Measurements from ENCODE around the gene ACE.

ACE gene

DNA sequence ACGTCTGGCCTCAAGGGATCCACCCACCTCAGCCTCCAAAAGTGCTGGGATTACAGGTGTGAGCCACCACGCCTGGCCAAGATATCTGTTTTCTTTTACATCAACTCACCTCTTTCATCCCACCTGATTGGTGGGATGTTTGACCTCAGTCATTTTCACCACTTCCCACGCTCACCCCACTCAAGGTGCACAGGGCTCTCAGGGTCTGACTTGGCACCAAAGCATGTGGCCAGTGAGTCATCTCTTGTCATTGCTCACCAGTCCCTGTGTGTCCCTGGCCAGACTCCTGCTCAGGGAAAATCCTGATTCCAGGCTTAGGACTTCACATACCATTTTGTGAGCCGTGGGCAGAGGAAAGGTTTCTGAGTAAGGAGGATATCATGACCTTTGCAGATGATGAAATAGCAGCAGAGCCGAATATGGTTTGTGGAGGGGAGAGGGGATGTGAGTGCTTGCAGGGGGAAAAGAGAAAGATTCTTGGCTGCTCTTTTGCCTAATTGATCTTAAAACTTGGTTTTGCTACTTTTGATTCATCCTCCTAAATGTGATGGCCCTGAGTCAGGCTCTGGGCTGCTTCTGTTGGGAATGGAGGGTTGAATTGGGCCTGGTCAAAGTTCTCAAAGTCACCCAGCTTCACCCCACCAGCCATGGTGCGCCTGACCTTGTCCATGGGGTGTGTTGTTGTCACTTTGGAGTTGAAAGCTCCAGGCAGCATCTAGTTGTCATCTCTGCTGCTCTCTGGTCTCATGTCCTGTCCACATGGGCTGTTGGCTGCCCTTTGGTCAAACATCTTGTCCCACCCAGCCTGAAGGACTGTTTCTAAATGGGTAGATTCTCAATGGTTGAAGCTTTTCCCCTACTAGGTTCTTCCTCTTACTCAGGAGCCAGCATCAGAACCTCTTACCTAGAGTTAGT, 40.3 kb downstream of the ACE start:
- DNase-seq (ENCODE audit: low read depth): no peak

DNA sequence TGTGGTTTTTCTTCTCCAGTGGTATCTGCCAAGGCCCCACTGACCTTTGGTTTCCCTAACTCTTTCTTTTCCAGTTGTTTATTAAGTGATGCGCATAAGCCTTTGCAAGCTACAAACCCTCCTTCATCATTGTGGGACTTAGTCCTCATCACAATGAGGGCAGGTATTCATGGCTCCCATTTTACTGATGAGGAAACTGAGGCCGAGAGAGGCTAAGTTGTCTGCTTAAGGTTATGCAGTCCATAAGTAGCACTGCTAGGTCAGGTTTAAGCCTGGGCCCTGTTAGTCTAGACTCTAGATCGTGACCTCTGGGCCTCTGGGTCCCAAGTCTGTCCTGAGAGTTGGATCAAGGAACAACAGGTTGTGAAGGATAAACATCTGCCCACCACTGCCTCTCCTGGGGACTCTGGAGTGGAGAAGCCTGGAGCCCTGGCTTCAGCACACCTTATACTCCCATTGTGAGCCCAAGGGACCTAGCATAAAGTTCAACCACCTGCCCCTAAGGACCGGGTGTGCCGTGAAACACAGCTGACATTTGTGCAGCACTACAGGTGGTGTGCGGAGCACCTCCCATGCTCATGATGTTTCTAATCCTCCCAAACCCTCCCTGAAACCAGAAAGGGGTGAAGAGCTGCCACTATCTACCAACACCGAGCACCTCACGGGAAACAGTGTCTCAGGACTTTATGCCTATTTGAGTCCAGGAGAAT, 41.1 kb downstream of the ACE start:
- DNase-seq (ENCODE audit: low read depth): no peak

DNA sequence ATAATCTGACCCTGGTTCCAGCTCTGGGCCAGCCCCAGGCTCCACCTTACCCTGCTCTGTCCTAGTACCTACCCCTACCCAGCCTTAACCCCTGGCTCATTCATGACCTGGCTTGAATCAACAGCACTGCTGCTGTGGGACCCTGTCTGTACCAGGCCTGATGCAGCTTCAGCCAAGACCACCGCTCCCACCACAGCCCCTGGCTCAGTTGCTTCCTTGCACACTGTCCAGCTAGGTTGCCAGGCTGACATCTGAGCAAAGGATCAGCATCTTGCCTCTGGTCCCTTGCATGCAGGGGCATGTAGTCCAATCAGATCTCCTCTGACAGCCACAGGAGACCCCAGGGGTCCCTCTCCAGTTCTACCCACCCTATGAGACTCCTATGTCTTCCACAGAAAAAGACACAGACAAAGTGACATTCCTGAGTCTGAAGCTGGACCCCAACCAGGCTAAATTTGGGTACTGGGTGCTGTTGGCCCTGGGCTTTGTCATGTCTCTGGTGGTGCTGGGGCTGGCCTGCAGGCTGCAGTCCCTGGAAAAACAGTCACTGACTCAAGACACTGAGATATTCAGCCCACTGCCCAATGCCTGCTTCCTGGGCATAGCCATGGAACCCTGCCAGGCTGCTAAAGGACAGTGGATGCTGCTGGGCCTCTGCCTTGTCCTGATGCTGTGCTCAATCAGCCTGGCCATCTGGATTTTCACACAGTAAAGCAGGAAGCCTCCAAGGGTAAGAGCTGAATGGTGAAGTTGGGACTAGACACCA, 42.4 kb downstream of the ACE start:
- no peak for DNase-seq (ENCODE audit: low read depth)

DNA sequence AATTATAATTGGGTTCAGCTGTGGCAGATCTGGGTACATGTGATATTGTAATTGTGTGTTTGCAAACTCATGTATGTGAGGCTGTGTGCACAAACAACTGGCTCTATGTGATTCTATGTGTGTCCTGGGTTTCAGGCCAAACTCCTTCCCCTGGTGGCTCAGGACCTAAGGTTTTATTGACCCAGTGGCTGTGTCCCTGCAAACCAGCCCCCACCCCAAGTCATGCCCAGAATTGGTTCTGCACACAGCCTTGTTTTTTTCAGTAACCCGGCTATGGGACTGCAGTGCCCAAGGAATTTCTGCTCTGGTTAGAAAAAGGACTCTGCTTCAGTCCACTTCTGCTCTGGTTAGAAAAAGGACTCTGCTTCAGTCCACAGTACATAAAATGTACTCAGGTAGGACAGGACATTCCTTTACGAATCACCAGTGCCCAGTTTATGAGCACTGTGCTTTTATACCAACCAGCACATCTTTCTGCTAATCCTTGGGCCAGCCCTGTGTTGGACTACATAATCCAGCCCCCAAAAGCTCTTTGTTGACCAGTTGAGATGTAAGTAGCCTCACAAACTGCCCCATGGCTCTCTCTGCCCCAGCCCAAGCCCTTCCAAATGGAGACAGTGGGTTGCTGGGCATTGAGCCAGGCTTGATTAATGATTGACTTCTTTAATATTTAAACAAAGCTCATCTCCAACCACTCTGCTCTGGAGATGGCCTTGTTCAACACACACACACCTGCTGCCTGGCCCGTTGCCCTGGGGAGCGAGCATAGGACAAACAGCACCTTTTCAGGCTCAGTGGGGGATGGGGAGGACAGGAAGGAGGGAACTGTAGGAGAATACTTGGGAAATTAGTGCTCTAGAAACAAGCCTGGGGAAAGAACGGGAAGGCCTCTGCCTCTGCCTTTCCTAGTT, 43.4 kb downstream of the ACE start:
- DNase-seq (ENCODE audit: low read depth): no peak

DNA sequence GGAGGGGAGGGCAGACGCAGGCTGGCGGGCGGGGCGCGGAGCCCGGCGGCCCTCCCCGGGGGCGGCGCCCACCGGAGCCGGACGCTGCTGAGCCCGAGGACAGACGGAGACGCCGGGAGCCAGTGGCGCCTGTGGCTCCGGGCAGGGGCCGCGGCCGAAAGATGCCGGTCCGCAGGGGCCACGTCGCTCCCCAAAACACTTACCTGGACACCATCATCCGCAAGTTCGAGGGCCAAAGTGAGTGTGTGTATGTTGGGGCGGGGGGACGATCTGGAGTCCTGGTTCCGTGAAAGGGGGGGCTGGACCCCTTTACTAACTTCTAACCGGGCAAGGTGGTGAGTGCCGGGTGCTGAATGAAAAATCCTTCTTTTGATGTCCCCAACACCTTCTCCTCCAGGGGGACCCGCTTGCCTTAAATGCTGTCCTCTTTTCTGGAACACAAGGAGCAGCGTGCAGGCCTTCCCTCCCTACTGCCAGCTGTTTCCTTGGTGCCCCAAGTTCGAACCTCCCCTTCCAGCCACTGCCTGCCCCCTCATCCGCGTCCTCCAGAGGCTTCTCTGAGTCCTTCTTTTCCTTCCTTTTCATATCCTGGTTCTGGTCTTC, 46.5 kb downstream of the ACE start, which contains the start of gene KCNH6:
Gene KCNH6, plus strand, starts transcription at position 106 of the 603 bp plus-strand sequence. Its CDS starts 56 bp downstream, at position 162.
- no peak for DNase-seq (ENCODE audit: low read depth)

DNA sequence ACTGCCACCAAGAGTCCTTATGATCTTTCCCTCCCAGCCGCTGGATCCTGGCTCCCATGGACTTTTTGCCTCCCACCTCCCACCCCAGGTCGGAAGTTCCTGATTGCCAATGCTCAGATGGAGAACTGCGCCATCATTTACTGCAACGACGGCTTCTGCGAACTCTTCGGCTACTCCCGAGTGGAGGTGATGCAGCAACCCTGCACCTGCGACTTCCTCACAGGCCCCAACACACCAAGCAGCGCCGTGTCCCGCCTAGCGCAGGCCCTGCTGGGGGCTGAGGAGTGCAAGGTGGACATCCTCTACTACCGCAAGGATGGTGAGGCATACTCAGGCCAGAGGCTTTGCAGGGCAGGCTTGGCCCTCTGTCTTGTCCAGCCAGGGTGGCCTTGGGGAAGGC, 47.2 kb downstream of the ACE start:
- DNase-seq (ENCODE audit: low read depth): no peak

DNA sequence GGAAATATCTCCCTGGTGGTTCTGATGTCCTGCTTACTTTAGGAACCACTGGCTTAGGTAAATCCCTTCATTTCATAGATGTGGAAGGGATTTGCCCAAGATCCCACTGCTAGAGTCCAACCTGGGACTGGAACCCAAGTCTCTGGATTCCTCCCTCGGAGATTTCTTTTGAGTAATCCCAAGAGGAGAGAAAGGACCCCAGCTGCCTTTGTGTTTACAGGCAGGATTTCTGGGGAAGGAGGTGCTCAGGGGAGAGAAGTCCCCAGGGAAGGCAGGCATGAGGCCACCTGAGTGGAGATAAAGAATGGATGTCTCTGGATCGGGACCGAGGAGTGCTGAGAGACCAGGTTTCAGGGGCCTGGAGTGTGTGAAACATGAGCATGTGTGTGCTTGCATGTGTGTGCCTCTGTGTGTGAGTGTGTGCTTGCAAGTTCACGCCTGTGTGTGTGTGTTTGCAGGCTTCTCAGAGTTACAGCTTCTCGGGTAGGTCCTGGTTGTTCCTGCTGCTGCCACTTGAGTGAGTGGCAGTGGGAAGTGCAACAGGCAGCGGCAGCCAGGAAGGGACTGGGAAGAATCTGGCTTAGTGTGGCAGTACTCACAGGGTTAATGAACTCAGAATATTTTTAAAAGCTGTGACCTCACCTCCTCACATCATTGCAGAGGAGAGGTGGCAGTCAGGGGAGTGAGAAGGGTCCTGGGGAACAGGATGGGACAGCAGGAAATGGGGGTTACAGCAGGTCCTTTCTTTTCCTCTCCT, 48.5 kb downstream of the ACE start:
- no peak for DNase-seq (ENCODE audit: low read depth)

DNA sequence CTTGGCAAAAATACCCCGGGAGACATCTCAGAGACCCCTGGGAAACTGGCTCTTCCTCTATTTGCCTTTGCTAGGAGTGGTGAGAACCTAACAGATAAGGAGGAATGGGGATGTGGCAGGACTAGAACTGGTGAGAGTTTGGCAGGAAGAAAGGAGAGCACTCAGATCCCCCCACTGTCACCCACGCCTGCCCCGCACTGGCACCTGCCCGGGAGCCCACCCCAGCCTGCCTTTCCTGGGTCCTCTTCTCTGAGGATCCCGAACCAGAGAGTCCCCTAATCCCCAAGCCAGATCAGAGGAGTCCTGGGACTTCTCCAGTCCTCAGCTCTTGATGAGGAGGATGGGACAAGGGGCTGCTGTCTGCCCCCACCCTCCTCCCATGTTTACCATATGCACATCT, 50.0 kb downstream of the ACE start:
- DNase-seq (ENCODE audit: low read depth): no peak

DNA sequence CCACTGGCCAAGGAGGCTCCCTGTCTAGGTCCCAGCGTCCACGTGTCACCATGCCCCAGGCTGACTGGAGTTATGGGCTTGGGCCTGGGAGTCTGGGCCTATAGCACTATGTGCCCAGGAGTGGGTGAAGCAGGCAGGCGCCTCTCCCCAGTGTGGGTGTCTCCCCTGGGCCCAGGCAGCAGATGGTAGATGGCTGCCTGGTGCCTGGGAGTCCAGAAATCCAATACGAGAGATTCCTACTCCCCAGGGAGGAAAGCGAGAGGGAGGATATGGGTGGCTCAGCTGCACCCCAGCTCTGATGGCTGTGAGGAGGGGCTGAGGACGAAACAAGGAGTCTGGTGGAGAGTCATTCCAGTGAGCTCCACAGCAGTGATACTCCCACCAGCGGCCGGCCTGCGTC, 51.3 kb downstream of the ACE start:
- DNase-seq (ENCODE audit: low read depth): no peak

DNA sequence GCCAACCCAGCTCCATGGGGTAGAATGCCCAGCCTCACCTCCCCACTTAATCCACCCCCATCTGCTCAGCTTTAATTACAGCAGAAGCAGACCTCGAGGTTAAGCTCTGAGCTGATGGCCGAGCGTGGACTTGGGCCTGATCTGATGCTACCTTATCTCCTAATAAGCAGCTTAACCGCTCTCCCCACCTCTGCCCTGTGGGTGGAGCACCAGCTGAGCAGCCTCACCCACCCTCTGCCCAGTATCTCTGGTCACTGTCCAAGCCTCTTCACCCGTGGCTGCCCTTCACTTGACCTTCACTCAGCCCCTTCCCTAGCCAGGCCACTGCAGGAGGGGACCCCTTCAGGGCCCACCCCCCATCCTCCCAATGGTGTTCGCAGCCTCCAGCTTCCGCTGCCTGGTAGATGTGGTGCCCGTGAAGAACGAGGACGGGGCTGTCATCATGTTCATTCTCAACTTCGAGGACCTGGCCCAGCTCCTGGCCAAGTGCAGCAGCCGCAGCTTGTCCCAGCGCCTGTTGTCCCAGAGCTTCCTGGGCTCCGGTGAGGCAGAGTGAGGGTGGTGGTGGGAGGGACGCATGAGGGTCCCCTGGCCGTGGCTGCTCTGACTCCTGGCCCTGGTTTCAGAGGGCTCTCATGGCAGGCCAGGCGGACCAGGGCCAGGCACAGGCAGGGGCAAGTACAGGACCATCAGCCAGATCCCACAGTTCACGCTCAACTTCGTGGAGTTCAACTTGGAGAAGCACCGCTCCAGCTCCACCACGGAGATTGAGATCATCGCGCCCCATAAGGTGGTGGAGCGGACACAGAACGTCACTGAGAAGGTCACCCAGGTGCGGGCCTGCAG, 53.1 kb downstream of the ACE start:
- no peak for DNase-seq (ENCODE audit: low read depth)

DNA sequence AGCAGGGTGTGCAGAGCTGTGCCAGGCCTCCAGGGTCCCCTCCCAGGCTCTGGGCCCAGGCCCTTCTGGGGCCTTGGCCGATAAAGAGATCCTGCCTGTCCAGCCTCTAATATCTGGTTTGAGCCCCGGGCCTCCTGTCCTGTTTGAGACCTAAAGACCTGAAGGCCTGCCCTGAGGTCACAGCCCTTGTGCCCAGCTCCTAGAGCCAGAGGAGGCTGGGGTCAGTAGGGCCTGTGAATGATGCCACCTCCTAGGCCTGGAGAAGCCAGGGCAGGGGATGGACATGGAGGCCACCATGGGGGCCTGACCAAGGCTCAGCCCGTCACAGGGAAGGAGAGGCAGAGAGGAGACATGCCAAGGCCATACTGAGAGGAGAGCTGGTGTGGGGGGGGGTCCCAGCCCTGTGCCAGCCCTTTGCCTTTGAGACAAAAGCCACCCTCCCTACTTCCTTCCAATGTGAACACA, 53.7 kb downstream of the ACE start:
- no peak for DNase-seq (ENCODE audit: low read depth)

DNA sequence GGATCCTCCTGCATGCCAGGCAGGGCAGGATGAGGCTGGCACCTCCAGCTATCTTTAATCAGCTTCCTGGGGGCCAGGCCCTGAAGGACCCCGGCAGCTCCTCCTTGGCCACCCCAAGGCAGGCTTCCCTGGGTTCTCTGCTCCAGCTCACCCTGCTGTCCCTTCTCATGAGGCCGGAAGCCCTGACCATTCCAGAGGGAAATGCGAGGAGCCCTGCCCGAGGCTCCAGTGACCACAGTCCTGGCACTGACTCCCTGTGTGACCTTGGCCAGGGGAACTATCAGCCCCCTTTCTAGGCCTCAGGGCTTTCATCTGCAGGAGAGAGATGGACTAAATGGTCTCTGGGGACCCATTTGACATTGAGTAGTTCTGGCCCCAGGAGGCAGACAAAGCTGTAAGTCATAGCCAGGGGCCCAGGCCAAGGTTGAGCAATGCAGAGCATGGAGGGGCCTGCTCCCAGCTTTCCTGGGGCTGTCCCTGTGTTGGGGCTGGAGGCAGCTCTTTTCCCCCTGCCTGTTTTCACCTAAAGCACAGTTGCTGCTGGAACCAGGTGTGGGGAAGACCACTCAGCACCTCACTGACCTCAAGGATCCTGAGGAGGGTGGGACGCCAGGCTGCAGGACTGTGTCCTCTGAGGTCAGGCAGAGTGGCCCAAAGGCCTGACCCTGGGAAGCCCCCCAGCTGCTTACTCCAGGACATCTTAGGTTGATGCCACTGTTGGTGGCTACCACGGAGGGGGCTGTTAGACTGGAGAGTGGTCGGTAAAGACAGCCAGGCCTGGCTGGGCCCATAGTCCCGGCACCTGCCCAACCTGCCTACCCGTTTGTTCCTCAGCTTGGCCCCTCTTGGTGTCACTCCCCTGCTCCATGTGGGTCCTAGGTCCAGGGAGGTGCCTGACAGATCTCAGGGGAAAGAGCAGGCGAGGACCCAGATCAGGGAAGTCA, 54.4 kb downstream of the ACE start:
- DNase-seq (ENCODE audit: low read depth): no peak

DNA sequence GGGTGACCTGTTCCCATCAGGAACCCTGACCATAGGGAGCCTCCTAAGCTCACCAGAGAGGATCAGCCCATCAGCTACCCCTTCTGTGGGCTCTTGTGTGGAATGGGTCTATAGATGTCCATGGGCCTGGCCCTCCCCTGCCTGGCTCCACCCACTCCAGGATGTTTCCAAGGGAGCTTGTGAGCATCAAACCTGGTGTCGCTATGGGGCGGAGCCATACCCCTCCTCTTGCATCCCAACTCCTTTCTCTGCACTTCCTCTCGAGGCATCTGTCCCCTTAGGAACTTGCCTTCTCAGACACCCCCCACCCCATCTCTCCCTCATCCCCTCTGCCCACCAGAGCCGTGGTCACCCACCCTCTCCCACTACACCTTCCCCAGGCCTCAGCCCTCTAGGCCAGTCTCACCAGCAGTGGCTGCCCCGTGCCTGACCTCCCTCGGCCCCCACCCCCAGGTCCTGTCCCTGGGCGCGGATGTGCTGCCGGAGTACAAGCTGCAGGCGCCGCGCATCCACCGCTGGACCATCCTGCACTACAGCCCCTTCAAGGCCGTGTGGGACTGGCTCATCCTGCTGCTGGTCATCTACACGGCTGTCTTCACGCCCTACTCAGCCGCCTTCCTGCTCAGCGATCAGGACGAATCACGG, 56.7 kb downstream of the ACE start:
- DNase-seq (ENCODE audit: low read depth): no peak

DNA sequence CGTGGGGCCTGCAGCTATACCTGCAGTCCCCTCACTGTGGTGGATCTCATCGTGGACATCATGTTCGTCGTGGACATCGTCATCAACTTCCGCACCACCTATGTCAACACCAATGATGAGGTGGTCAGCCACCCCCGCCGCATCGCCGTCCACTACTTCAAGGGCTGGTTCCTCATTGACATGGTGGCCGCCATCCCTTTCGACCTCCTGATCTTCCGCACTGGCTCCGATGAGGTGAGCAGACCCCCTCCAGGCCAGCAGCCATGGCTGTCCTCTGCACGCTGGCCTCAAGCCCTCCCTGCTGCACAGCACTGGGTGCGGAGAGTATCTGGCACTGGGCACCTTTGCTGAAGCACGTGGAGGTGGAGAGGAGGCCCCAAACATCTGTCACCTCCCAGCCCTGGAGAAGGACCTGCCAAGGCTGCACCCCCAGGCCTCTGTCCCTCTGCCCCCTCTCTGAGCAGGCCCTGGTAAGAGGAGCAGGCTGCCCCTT, 57.3 kb downstream of the ACE start:
- DNase-seq (ENCODE audit: low read depth): no peak

DNA sequence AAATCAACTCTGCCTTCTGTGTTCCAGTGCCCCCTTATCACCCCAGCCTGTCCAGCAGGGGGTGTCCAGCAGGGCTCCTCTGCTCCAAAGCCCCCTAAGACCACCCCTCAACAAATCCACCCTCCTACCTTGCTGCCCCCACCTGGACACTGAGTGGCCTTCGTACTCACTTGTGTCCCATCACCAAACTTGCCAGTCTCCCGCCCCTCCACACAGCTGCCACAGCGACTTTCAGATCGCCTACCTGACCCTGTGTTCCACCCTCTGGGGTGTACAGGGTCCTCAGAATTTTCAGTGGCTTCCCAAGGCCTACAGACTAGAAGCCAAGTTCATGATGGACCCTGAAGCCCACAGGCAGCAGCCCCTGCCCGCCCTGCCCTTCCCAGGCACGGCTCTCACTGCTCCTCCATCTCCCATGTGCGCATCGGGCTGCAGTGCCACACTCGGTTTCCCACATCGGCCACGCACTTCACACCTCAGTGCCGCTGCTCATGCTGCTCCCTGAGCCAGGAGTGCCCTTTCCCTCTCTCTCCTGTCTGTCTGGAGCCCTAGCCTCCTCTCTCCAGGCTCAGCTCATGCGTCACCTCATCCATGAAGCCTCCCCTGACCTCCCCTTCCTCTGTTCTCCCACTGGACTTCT, 58.1 kb downstream of the ACE start:
- no peak for DNase-seq (ENCODE audit: low read depth)

DNA sequence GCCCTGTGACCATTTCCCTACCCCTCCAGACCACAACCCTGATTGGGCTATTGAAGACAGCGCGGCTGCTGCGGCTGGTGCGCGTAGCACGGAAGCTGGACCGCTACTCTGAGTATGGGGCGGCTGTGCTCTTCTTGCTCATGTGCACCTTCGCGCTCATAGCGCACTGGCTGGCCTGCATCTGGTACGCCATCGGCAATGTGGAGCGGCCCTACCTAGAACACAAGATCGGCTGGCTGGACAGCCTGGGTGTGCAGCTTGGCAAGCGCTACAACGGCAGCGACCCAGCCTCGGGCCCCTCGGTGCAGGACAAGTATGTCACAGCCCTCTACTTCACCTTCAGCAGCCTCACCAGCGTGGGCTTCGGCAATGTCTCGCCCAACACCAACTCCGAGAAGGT, 58.8 kb downstream of the ACE start:
- no peak for DNase-seq (ENCODE audit: low read depth)

DNA sequence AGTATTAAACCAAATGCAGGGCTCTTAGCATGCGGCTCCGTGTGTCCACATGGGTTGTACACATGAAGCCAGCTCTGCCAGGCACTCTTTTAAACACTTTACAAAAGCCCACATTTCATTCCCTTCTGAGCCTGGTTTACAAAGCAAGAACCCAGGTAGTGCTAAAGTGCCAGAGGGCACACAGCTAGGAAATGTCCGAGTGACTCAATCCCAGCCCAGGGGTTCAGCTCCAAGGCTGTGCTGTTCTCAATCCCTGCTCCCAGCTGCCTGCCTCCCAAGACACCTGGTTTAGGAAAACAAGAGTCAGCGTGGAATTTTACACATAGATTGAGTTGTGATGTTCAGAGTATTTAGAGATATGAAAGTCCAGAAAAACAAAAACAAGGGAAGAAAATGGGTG, 60.1 kb downstream of the ACE start:
- no peak for DNase-seq (ENCODE audit: low read depth)
